ENCODE results near the gene ITGBL1.

The ITGBL1 gene

GRCh38 chr13:101757446-101758039, 305.1 kb downstream of the ITGBL1 start:
- H3K9ac ChIP-seq (ENCODE audit: low read length): no peak overlapping the region
- H3K23ac ChIP-seq (ENCODE audit: low read length): no peak overlapping the region
- WGBS (ENCODE audit: extremely low coverage, insufficient coverage, low lambda C conversion rate): no CpG with 5 or more reads among the region's 1 CpG
- peaks cover 2% of the 10 kb centered on the region for H3K4me1 ChIP-seq (ENCODE audit: control insufficient read depth, low read depth, low read length)
- no peak overlapping the region for H2AK5ac ChIP-seq (ENCODE audit: low read length)
- H3K4ac ChIP-seq (ENCODE audit: low read depth, low read length): no peak overlapping the region
- H4K8ac ChIP-seq (ENCODE audit: low read depth, low read length): no peak overlapping the region
- no peak overlapping the region for H3K4me3 ChIP-seq (ENCODE audit: low read length)
- no peaks in the 10 kb centered on the region for H3K27me3 ChIP-seq (ENCODE audit: insufficient read depth, low read length, poor library complexity)
- H3K56ac ChIP-seq (ENCODE audit: low read length): no peak overlapping the region
- H4K5ac ChIP-seq (ENCODE audit: low read length): no peak overlapping the region
- no peak overlapping the region for H3K4me2 ChIP-seq (ENCODE audit: low read length)
- peak; percentile 54 for DNase-seq
- no peak overlapping the region for H2BK15ac ChIP-seq (replicated peaks; ENCODE audit: low read depth)
- no peaks in the 10 kb centered on the region for H3K36me3 ChIP-seq (ENCODE audit: control insufficient read depth, insufficient read depth, low read length)
- no peak overlapping the region for H3K18ac ChIP-seq (ENCODE audit: low read length)
- no peak overlapping the region for H2BK120ac ChIP-seq (ENCODE audit: low read depth, low read length)
- H3K27ac ChIP-seq (ENCODE audit: low read depth, low read length): no peak overlapping the region
- H3K79me1 ChIP-seq (ENCODE audit: low read length): no peaks in the 10 kb centered on the region
- no peaks in the 10 kb centered on the region for H3K79me2 ChIP-seq (ENCODE audit: control insufficient read depth, insufficient read depth, low read length)
- no peak overlapping the region for H2BK5ac ChIP-seq (ENCODE audit: low read length)

- no peak overlapping the region for H3K9ac ChIP-seq (ENCODE audit: low read length)
- no peak overlapping the region for H3K4me3 ChIP-seq (ENCODE audit: low read length)
- H4K8ac ChIP-seq (ENCODE audit: low read depth, low read length): no peak overlapping the region
- H2BK15ac ChIP-seq (replicated peaks; ENCODE audit: low read depth): no peak overlapping the region
- no peak overlapping the region for H2BK5ac ChIP-seq (ENCODE audit: low read length)
- no peak overlapping the region for H2AK5ac ChIP-seq (ENCODE audit: low read length)
- H3K56ac ChIP-seq (ENCODE audit: low read length): no peak overlapping the region
- H3K4ac ChIP-seq (ENCODE audit: low read depth, low read length): no peak overlapping the region
- H3K36me3 ChIP-seq (ENCODE audit: control insufficient read depth, insufficient read depth, low read length): no peaks in the 10 kb centered on the region
- H2BK120ac ChIP-seq (ENCODE audit: low read depth, low read length): no peak overlapping the region
- H3K27me3 ChIP-seq (ENCODE audit: insufficient read depth, low read length, poor library complexity): no peaks in the 10 kb centered on the region
- H3K4me1 ChIP-seq (ENCODE audit: control insufficient read depth, low read depth, low read length): peaks cover 4% of the 10 kb centered on the region
- peak; percentile 20 for DNase-seq
- no peak overlapping the region for H3K23ac ChIP-seq (ENCODE audit: low read length)
- no peak overlapping the region for H3K27ac ChIP-seq (ENCODE audit: low read depth, low read length)
- no peaks in the 10 kb centered on the region for H3K79me1 ChIP-seq (ENCODE audit: low read length)
- H3K79me2 ChIP-seq (ENCODE audit: control insufficient read depth, insufficient read depth, low read length): no peaks in the 10 kb centered on the region
- H3K18ac ChIP-seq (ENCODE audit: low read length): no peak overlapping the region
- H4K5ac ChIP-seq (ENCODE audit: low read length): no peak overlapping the region
- no peak overlapping the region for H3K4me2 ChIP-seq (ENCODE audit: low read length)
- WGBS (ENCODE audit: extremely low coverage, insufficient coverage, low lambda C conversion rate): no CpG with 5 or more reads among the region's 1 CpG
These were observed 310.7 kb downstream of the ITGBL1 start for GRCh38 chr13:101763191-101763590.
